Measurements from ENCODE around the gene SPATA22. TPM values are rescaled to one million over a fixed set of nuclear protein-coding genes. Genes with fewer than 3 reads are reported as not detected.
"Not testable (repeated sequence)": the region's sequence is repeated elsewhere in the genome, so short reads cannot be mapped to it uniquely, and the experiment has no call there.

SPATA22 gene
- polyA plus RNA-seq, 1 of the 3 experiments (the other 2 are of a cell fraction): not detected

DNA sequence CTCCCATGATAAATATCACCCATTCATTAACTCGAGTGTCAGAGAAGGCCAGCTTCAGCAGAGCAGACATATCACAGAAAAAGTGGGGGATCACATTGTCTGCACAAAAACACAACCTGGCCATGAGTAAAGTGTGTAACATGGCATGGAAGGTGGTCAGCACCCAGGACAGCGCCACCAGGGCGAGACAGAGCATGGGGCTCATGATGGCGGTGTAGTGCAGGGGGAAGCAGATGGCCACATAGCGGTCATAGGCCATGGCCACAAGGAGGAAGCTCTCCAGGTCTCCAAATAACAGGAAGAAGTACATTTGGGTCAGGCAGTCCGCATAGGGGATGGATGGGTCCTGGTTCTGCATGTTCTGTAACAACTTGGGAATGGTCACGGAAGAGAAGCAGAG lies 73.8 kb downstream of the SPATA22 start:
- H2AFZ ChIP-seq (ENCODE audit: low read depth); H3K9ac ChIP-seq; H3K4me2 ChIP-seq; H3K9me2 ChIP-seq; H3K4me3 ChIP-seq (ENCODE audit: low read depth in 2 of 2, low read length in 1 of 2); H3K79me2 ChIP-seq (ENCODE audit: insufficient read depth); H3K27ac ChIP-seq (ENCODE audit: low read depth in 2 of 2, low read length in 1 of 2); H3F3A ChIP-seq (replicated peaks; ENCODE audit: insufficient read depth); POLR2A ChIA-PET; H3K9me3 ChIP-seq; H3K27me3 ChIP-seq (ENCODE audit: insufficient read depth); H3K36me3 ChIP-seq (replicated peaks in 1 of 2; ENCODE audit: control insufficient read depth in 1 of 2, insufficient read depth in 2 of 2, low read length in 1 of 2); H3K4me1 ChIP-seq (ENCODE audit: control insufficient read depth in 1 of 2, insufficient read depth in 2 of 2, low read depth in 1 of 2, low read length in 1 of 2); H4K20me1 ChIP-seq (ENCODE audit: insufficient read depth); CTCF ChIA-PET; DNase-seq: not testable (repeated sequence)
- TF ChIP-seq, protein P1, sequence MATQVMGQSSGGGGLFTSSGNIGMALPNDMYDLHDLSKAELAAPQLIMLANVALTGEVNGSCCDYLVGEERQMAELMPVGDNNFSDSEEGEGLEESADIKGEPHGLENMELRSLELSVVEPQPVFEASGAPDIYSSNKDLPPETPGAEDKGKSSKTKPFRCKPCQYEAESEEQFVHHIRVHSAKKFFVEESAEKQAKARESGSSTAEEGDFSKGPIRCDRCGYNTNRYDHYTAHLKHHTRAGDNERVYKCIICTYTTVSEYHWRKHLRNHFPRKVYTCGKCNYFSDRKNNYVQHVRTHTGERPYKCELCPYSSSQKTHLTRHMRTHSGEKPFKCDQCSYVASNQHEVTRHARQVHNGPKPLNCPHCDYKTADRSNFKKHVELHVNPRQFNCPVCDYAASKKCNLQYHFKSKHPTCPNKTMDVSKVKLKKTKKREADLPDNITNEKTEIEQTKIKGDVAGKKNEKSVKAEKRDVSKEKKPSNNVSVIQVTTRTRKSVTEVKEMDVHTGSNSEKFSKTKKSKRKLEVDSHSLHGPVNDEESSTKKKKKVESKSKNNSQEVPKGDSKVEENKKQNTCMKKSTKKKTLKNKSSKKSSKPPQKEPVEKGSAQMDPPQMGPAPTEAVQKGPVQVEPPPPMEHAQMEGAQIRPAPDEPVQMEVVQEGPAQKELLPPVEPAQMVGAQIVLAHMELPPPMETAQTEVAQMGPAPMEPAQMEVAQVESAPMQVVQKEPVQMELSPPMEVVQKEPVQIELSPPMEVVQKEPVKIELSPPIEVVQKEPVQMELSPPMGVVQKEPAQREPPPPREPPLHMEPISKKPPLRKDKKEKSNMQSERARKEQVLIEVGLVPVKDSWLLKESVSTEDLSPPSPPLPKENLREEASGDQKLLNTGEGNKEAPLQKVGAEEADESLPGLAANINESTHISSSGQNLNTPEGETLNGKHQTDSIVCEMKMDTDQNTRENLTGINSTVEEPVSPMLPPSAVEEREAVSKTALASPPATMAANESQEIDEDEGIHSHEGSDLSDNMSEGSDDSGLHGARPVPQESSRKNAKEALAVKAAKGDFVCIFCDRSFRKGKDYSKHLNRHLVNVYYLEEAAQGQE (IDR thresholded peaks at IDR 0.05; ENCODE audit: low read depth, low read length): peak; percentile 85
- WGBS (ENCODE audit: low lambda C conversion rate): 1% methylated on average over 7 of the region's 7 CpGs

Other genes starting within 250 kb of the SPATA22 start
- gene OR3A1, start 173.5 kb downstream of the SPATA22 start, polyA plus RNA-seq (2012; rRNA removed): not detected in 2 replicates
- not detected in 2 replicates for gene OR3A2, start 85.5 kb downstream of the SPATA22 start, polyA plus RNA-seq (2012; rRNA removed)
- gene OR1E1, start 73.4 kb downstream of the SPATA22 start, polyA plus RNA-seq (2012; rRNA removed): not detected in 2 replicates
- not detected in 2 replicates for gene OR3A3, start 60.4 kb downstream of the SPATA22 start, polyA plus RNA-seq (2012; rRNA removed)
- gene OR1E2, start 38.0 kb downstream of the SPATA22 start, polyA plus RNA-seq (2012; rRNA removed): not detected in 2 replicates
- not detected in 2 replicates for gene ASPA, start 4.2 kb upstream of the SPATA22 start, polyA plus RNA-seq (2012; rRNA removed)
- gene TRPV3, start 86.0 kb upstream of the SPATA22 start, polyA plus RNA-seq (2012; rRNA removed): 0.28 TPM in 2 replicates
- 2.5 and 3.0 TPM in 2 replicates for gene TRPV1, start 137.6 kb upstream of the SPATA22 start, polyA plus RNA-seq (2012; rRNA removed)
- 9.0 and 9.7 TPM in 2 replicates for gene SHPK, start 164.4 kb upstream of the SPATA22 start, polyA plus RNA-seq (2012; rRNA removed)
- 6.7 and 8.2 TPM in 2 replicates for gene CTNS, start 164.9 kb upstream of the SPATA22 start, polyA plus RNA-seq (2012; rRNA removed)
- 165 and 192 TPM in 2 replicates for gene TAX1BP3, start 196.8 kb upstream of the SPATA22 start, polyA plus RNA-seq (2012; rRNA removed)
- gene EMC6, start 197.0 kb upstream of the SPATA22 start, polyA plus RNA-seq (2012; rRNA removed): 56.6 and 64.4 TPM in 2 replicates
- 0.71 and 0.97 TPM in 2 replicates for gene P2RX5, start 224.3 kb upstream of the SPATA22 start, polyA plus RNA-seq (2012; rRNA removed)